Measurements from ENCODE around the gene TEX30.

Gene TEX30

GRCh38 chr13:102779436-102780159 lies 6.0 kb upstream of the TEX30 start:
- DNase-seq (ENCODE audit: low read depth), result no peak

- no peak for DNase-seq (ENCODE audit: low read depth)
Observed at GRCh38 chr13:102777736-102778135, 4.2 kb upstream of the TEX30 start.

GRCh38 chr13:102776271-102776670 lies 2.7 kb upstream of the TEX30 start:
- no peak for DNase-seq (ENCODE audit: low read depth)

GRCh38 chr13:102774591-102775520 lies 1.3 kb upstream of the TEX30 start:
- DNase-seq (ENCODE audit: low read depth), result no peak

- DNase-seq (ENCODE audit: low read depth), result no peak
Observed at GRCh38 chr13:102774214-102774568, 605 bp upstream of the TEX30 start.

- no peak for DNase-seq (ENCODE audit: low read depth)
Observed at GRCh38 chr13:102772042-102772425, 1.6 kb downstream of the TEX30 start.

GRCh38 chr13:102771298-102772041 lies 2.1 kb downstream of the TEX30 start:
- DNase-seq (ENCODE audit: low read depth), result no peak

GRCh38 chr13:102770435-102770834 lies 3.2 kb downstream of the TEX30 start:
- no peak for DNase-seq (ENCODE audit: low read depth)

- DNase-seq (ENCODE audit: low read depth), result peak; percentile 17
Observed at GRCh38 chr13:102769679-102770078, 3.9 kb downstream of the TEX30 start.

GRCh38 chr13:102768909-102769308 lies 4.7 kb downstream of the TEX30 start:
- DNase-seq (ENCODE audit: low read depth), result no peak

GRCh38 chr13:102763741-102764140 lies 9.8 kb downstream of the TEX30 start:
- DNase-seq (ENCODE audit: low read depth), result no peak

- DNase-seq (ENCODE audit: low read depth), result no peak
Observed at GRCh38 chr13:102761071-102761470, 12.5 kb downstream of the TEX30 start.

- no peak for DNase-seq (ENCODE audit: low read depth)
Observed at GRCh38 chr13:102758842-102759241, 14.7 kb downstream of the TEX30 start.

- DNase-seq (ENCODE audit: low read depth), result no peak
Observed at GRCh38 chr13:102757006-102757405, 16.6 kb downstream of the TEX30 start.

GRCh38 chr13:102751886-102752285 lies 21.7 kb downstream of the TEX30 start:
- no peak for DNase-seq (ENCODE audit: low read depth)

- no peak for DNase-seq (ENCODE audit: low read depth)
Observed at GRCh38 chr13:102742506-102742905, 31.1 kb downstream of the TEX30 start.

- no peak for DNase-seq (ENCODE audit: low read depth)
Observed at GRCh38 chr13:102742101-102742500, 31.5 kb downstream of the TEX30 start.

- peak; percentile 72 for DNase-seq (ENCODE audit: low read depth)
Observed at GRCh38 chr13:102729560-102730270, 43.9 kb downstream of the TEX30 start.

- DNase-seq (ENCODE audit: low read depth), result peak; percentile 28
Observed at GRCh38 chr13:102726430-102726829, 47.2 kb downstream of the TEX30 start.

GRCh38 chr13:102724923-102725322 lies 48.7 kb downstream of the TEX30 start:
- DNase-seq (ENCODE audit: low read depth), result peak; percentile 53

GRCh38 chr13:102721800-102722231 lies 51.8 kb downstream of the TEX30 start:
- DNase-seq (ENCODE audit: low read depth), result no peak

- DNase-seq (ENCODE audit: low read depth), result no peak
Observed at GRCh38 chr13:102718746-102719145, 54.8 kb downstream of the TEX30 start.

Measured in ELR (cell line).